Measurements from ENCODE around the gene LGALS8. TPM values are rescaled to one million over a fixed set of nuclear protein-coding genes. Genes with fewer than 3 reads are reported as not detected.

Gene LGALS8
- total RNA-seq, 3 donors from 2014 or later: 55.3 to 74.3 (median 56.4) TPM

GRCh38 chr1:236522937-236523703 is 662 bp upstream of the LGALS8 start:
- intact Hi-C loops (cut with DNase I, micrococcal nuclease): no loop called here
- H3K36me3 ChIP-seq (ENCODE audit: low read depth): no peaks in the 10 kb centered on the region
- H3K4me1 ChIP-seq (ENCODE audit: low read depth): peaks cover 6% of the 10 kb centered on the region
- peak; percentile 68 to 73 (median 69) for DNase-seq
- peak; percentile 74 for ATAC-seq
- no peaks in the 10 kb centered on the region for H3K9me3 ChIP-seq
- no peak for TF ChIP-seq CTCF (IDR thresholded peaks at IDR 0.05)
- peak overlapping the region; percentile 91 for H3K4me3 ChIP-seq

- no peaks in the 10 kb centered on the region for H3K9me3 ChIP-seq
- H3K4me1 ChIP-seq (ENCODE audit: low read depth): peaks cover 6% of the 10 kb centered on the region
- peak in 2 of 3 donors; percentile 69 to 77 for DNase-seq
- peak overlapping the region; percentile 91 for H3K4me3 ChIP-seq
- TF ChIP-seq CTCF (IDR thresholded peaks at IDR 0.05): no peak
- peak; percentile 88 for ATAC-seq
- no peaks in the 10 kb centered on the region for H3K36me3 ChIP-seq (ENCODE audit: low read depth)
- intact Hi-C loops (cut with DNase I, micrococcal nuclease): no loop called here
These were observed 536 bp downstream of the LGALS8 start for GRCh38 chr1:236524142-236524894.

- ATAC-seq (no peak), DNase-seq (no peak)
- Histone ChIP-seq H3K36me3 (ENCODE audit: low read depth) (no peaks in the 10 kb centered on the region), H3K9me3 (no peaks in the 10 kb centered on the region), H3K4me3 (peak overlapping the region; percentile 91), H3K4me1 (ENCODE audit: low read depth) (peaks cover 6% of the 10 kb centered on the region)
- intact Hi-C loops (cut with DNase I, micrococcal nuclease): no loop called here
- TF ChIP-seq CTCF (IDR thresholded peaks at IDR 0.05): no peak
These were observed 1.1 kb downstream of the LGALS8 start for GRCh38 chr1:236524895-236525184.

GRCh38 chr1:236526079-236526478 is 2.3 kb downstream of the LGALS8 start:
- intact Hi-C loops (cut with DNase I, micrococcal nuclease): no loop called here
- H3K9me3 ChIP-seq: no peaks in the 10 kb centered on the region
- no peak overlapping the region for H3K4me3 ChIP-seq
- no peaks in the 10 kb centered on the region for H3K36me3 ChIP-seq (ENCODE audit: low read depth)
- peaks cover 6% of the 10 kb centered on the region for H3K4me1 ChIP-seq (ENCODE audit: low read depth)
- ATAC-seq (no peak), DNase-seq (no peak)
- TF ChIP-seq CTCF (IDR thresholded peaks at IDR 0.05): no peak

- TF ChIP-seq CTCF (IDR thresholded peaks at IDR 0.05): no peak
- ATAC-seq: no peak
- intact Hi-C loops (cut with DNase I, micrococcal nuclease): no loop called here
- H3K4me1 ChIP-seq (ENCODE audit: low read depth): peaks cover 11% of the 10 kb centered on the region
- no peaks in the 10 kb centered on the region for H3K36me3 ChIP-seq (ENCODE audit: low read depth)
- no peaks in the 10 kb centered on the region for H3K9me3 ChIP-seq
- DNase-seq: no peak
- no peak overlapping the region for H3K4me3 ChIP-seq
These were observed 6.5 kb downstream of the LGALS8 start for GRCh38 chr1:236530286-236530685.

Data from mucosa of descending colon (tissue), 3 donors.